HepG2 (cell line): ENCODE results near the gene CSNK1D. TPM values are rescaled to one million over a fixed set of nuclear protein-coding genes. Genes with fewer than 3 reads are reported as not detected.
A peak's percentile ranks its signal among the peaks of the same experiment; 100 is the strongest.

Experiments used
- FOXA3 ChIP-seq: IDR thresholded peaks from 2 replicates; pipeline ENCODE4 v1.6.1; 2016; ENCODE audit warnings: missing genetic modification reagents, missing compliant biosample characterization
- HIVEP1 ChIP-seq: sonication (generic); formaldehyde crosslinking; IDR thresholded peaks from 2 replicates; pipeline ENCODE4 v1.4.0; 2020; ENCODE audit warnings: mild to moderate bottlenecking, missing genetic modification reagents
- PRPF4 ChIP-seq: fragments of 200-400 bp; formaldehyde crosslinking; IDR thresholded peaks from 2 replicates; pipeline ENCODE4 v1.6.1; 2016; ENCODE audit warnings: low read length, low read depth; ENCODE audit not compliant: poor library complexity, severe bottlenecking
- RBM22 ChIP-seq: fragments of 200-400 bp; formaldehyde crosslinking; optimal IDR thresholded peaks from 2 replicates; pipeline ENCODE3; 2017; ENCODE audit warnings: mild to moderate bottlenecking, low read length, moderate library complexity
- SAP130 ChIP-seq: IDR thresholded peaks from 2 replicates; pipeline ENCODE4 v1.6.1; 2016; ENCODE audit warnings: low read depth
- SNAPC2 ChIP-seq: sonication (generic); formaldehyde crosslinking; IDR thresholded peaks from 2 replicates; pipeline ENCODE4 v1.8.1; 2022; ENCODE audit warnings: mild to moderate bottlenecking, missing genetic modification reagents
- SP2 ChIP-seq: sonication (generic); formaldehyde crosslinking; IDR thresholded peaks from 2 replicates; pipeline ENCODE4 v1.5.1; 2020; ENCODE audit warnings: mild to moderate bottlenecking, missing genetic modification reagents
- SSRP1 ChIP-seq: IDR thresholded peaks from 2 replicates; pipeline ENCODE4 v1.6.1; 2016; ENCODE audit warnings: control low read depth
- ZNF234 ChIP-seq: sonication (generic); formaldehyde crosslinking; conservative IDR thresholded peaks from 2 replicates; pipeline ENCODE4 v1.5.1; 2020; ENCODE audit warnings: mild to moderate bottlenecking, missing genetic modification reagents
- ZNF296 ChIP-seq: sonication (generic); formaldehyde crosslinking; conservative IDR thresholded peaks from 2 replicates; pipeline ENCODE4 v1.5.0; 2020; ENCODE audit warnings: mild to moderate bottlenecking, missing genetic modification reagents
- ZNF468 ChIP-seq: sonication (generic); formaldehyde crosslinking; IDR thresholded peaks from 2 replicates; pipeline ENCODE4 v1.8.0; 2022; ENCODE audit warnings: mild to moderate bottlenecking, moderate library complexity, missing genetic modification reagents
- ZNF616 ChIP-seq: sonication (generic); formaldehyde crosslinking; IDR thresholded peaks from 2 replicates; pipeline ENCODE4 v1.5.0; 2020; ENCODE audit warnings: low read depth, mild to moderate bottlenecking, missing genetic modification reagents
- ZNF724P ChIP-seq: sonication (generic); formaldehyde crosslinking; IDR thresholded peaks from 2 replicates; pipeline ENCODE4 v1.8.0; 2022; ENCODE audit warnings: missing genetic modification reagents, borderline replicate concordance
- polyA plus RNA-seq, 8 experiments: library from polyadenylated mRNA; depleted of rRNA in 3 of 8; stranded (reverse) in 7 of 8; unstranded in 1 of 8; fragments of >200 nt; fragmentation: Illumina TruSeq in 4 of 8; extraction: Trizol in 4 of 8; gene quantifications; 2 replicates each; pipeline versions ENCODE4 v1.2.1 to v1.2.3, GENCODE V29; 2011 to 2016; ENCODE audit warnings: low read depth in 4 of 8, missing spikeins in 1 of 8, mixed read lengths in 1 of 8; ENCODE audit not compliant: insufficient read depth in 1 of 8
- total RNA-seq, 5 experiments: library from RNA; depleted of rRNA; stranded (reverse); fragments of >200 nt; fragmentation: Illumina TruSeq; extraction: Trizol; gene quantifications; 2 replicates each; pipeline ENCODE4 v1.2.3, GENCODE V29; 2016; ENCODE audit warnings: low read depth in 1 of 5
- TF ChIP-seq, protein P1 (sequence below): sonication (generic); formaldehyde crosslinking; IDR thresholded peaks from 2 replicates; pipeline ENCODE4 v1.4.0; 2020; ENCODE audit warnings: missing genetic modification reagents
- TF ChIP-seq, protein P2 (sequence below): sonication (generic); formaldehyde crosslinking; IDR thresholded peaks from 2 replicates; pipeline ENCODE4 v1.8.1; 2022; ENCODE audit warnings: low read depth, mild to moderate bottlenecking, missing genetic modification reagents
- TF ChIP-seq, protein P3 (sequence below): sonication (generic); formaldehyde crosslinking; IDR thresholded peaks from 2 replicates; pipeline ENCODE4 v1.5.0; 2020; ENCODE audit warnings: missing genetic modification reagents
- TF ChIP-seq, protein P4 (sequence below): sonication (generic); formaldehyde crosslinking; IDR thresholded peaks from 2 replicates; pipeline ENCODE4 v1.5.1; 2020; ENCODE audit warnings: mild to moderate bottlenecking, missing genetic modification reagents
- TF ChIP-seq, protein P5 (sequence below): sonication (generic); formaldehyde crosslinking; IDR thresholded peaks from 2 replicates; pipeline ENCODE4 v1.5.0; 2020; ENCODE audit warnings: mild to moderate bottlenecking, missing genetic modification reagents

Gene CSNK1D
- total and polyA plus RNA-seq, 2 of the 13 experiments (the other 11 are each of a cell fraction or from before 2014, with no cell fraction given): 31.5 to 128 TPM

DNA sequence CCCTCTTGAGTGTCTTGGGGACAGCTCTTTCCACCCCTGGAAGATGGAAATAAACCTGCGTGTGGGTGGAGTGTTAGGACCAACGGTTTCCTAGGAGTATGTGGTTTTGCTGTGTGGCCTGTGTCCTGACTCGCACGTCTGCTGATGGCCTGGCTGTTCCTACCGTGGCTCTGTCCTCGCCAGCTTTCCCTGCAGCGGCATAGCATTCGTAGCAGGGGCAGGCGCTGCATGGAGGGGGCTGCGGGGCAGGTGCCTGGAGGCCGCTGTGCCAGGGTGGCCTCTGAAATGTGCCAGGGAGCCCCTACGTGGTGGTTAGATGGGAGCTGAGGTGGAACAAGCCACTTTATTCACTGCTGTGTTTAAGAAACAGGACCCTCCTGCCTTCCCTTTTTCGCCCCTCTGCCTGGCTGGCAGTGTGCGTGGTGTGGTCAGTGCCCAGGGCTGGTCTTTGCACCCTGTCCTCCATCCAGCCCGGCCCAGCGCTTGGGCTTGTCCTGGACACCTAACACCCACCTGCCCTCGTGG is 34.0 kb downstream of the CSNK1D start (continued):
- TF ChIP-seq, protein P1, sequence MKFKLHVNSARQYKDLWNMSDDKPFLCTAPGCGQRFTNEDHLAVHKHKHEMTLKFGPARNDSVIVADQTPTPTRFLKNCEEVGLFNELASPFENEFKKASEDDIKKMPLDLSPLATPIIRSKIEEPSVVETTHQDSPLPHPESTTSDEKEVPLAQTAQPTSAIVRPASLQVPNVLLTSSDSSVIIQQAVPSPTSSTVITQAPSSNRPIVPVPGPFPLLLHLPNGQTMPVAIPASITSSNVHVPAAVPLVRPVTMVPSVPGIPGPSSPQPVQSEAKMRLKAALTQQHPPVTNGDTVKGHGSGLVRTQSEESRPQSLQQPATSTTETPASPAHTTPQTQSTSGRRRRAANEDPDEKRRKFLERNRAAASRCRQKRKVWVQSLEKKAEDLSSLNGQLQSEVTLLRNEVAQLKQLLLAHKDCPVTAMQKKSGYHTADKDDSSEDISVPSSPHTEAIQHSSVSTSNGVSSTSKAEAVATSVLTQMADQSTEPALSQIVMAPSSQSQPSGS (CRISPR knock-in tag): 0 out of 2 replicates have a peak, but pooled peaks have one; percentile 7
- TF ChIP-seq, protein P2, sequence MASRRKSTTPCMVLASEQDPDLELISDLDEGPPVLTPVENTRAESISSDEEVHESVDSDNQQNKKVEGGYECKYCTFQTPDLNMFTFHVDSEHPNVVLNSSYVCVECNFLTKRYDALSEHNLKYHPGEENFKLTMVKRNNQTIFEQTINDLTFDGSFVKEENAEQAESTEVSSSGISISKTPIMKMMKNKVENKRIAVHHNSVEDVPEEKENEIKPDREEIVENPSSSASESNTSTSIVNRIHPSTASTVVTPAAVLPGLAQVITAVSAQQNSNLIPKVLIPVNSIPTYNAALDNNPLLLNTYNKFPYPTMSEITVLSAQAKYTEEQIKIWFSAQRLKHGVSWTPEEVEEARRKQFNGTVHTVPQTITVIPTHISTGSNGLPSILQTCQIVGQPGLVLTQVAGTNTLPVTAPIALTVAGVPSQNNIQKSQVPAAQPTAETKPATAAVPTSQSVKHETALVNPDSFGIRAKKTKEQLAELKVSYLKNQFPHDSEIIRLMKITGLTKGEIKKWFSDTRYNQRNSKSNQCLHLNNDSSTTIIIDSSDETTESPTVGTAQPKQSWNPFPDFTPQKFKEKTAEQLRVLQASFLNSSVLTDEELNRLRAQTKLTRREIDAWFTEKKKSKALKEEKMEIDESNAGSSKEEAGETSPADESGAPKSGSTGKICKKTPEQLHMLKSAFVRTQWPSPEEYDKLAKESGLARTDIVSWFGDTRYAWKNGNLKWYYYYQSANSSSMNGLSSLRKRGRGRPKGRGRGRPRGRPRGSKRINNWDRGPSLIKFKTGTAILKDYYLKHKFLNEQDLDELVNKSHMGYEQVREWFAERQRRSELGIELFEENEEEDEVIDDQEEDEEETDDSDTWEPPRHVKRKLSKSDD (CRISPR knock-in tag): peak; percentile 46; the same call in 1 of the 2 replicates
- 0 out of 2 replicates have a peak, but pooled peaks have one; percentile 44 for TF ChIP-seq ZNF616
- peak; percentile 60; the same call in 1 of the 2 replicates for TF ChIP-seq SSRP1 (CRISPR knock-in tag)
- TF ChIP-seq ZNF724P: no peak
- TF ChIP-seq, protein P3, sequence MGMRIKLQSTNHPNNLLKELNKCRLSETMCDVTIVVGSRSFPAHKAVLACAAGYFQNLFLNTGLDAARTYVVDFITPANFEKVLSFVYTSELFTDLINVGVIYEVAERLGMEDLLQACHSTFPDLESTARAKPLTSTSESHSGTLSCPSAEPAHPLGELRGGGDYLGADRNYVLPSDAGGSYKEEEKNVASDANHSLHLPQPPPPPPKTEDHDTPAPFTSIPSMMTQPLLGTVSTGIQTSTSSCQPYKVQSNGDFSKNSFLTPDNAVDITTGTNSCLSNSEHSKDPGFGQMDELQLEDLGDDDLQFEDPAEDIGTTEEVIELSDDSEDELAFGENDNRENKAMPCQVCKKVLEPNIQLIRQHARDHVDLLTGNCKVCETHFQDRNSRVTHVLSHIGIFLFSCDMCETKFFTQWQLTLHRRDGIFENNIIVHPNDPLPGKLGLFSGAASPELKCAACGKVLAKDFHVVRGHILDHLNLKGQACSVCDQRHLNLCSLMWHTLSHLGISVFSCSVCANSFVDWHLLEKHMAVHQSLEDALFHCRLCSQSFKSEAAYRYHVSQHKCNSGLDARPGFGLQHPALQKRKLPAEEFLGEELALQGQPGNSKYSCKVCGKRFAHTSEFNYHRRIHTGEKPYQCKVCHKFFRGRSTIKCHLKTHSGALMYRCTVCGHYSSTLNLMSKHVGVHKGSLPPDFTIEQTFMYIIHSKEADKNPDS (CRISPR knock-in tag): no peak
- no peak for TF ChIP-seq SAP130
- TF ChIP-seq RBM22: peak; percentile 69
- no peak for TF ChIP-seq HIVEP1 (CRISPR knock-in tag)
- peak; percentile 12; the same call in 1 of the 2 replicates for TF ChIP-seq ZNF468
- TF ChIP-seq ZNF234 (CRISPR knock-in tag): no peak
- TF ChIP-seq PRPF4: peak; percentile 12
- 0 out of 2 replicates have a peak, but pooled peaks have one; percentile 51 for TF ChIP-seq SNAPC2 (CRISPR knock-in tag)
- peak; percentile 33; the same call in 1 of the 2 replicates for TF ChIP-seq SP2 (CRISPR knock-in tag)
- TF ChIP-seq ZNF296 (CRISPR knock-in tag): no peak; the same call in 1 of the 2 replicates
- TF ChIP-seq, protein P4, sequence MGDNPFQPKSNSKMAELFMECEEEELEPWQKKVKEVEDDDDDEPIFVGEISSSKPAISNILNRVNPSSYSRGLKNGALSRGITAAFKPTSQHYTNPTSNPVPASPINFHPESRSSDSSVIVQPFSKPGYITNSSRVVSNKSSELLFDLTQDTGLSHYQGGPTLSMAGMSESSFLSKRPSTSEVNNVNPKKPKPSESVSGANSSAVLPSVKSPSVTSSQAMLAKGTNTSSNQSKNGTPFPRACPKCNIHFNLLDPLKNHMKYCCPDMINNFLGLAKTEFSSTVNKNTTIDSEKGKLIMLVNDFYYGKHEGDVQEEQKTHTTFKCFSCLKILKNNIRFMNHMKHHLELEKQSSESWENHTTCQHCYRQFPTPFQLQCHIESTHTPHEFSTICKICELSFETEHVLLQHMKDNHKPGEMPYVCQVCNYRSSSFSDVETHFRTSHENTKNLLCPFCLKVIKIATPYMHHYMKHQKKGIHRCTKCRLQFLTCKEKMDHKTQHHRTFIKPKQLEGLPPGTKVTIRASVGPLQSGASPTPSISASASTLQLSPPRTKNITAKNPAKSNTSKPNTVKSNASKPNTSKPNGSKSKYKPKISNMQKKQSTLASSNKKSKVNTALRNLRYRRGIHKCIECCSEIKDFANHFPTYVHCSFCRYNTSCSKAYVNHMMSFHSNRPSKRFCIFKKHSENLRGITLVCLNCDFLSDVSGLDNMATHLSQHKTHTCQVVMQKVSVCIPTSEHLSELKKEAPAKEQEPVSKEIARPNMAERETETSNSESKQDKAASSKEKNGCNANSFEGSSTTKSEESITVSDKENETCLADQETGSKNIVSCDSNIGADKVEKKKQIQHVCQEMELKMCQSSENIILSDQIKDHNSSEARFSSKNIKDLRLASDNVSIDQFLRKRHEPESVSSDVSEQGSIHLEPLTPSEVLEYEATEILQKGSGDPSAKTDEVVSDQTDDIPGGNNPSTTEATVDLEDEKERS (CRISPR knock-in tag): no peak
- TF ChIP-seq, protein P5, sequence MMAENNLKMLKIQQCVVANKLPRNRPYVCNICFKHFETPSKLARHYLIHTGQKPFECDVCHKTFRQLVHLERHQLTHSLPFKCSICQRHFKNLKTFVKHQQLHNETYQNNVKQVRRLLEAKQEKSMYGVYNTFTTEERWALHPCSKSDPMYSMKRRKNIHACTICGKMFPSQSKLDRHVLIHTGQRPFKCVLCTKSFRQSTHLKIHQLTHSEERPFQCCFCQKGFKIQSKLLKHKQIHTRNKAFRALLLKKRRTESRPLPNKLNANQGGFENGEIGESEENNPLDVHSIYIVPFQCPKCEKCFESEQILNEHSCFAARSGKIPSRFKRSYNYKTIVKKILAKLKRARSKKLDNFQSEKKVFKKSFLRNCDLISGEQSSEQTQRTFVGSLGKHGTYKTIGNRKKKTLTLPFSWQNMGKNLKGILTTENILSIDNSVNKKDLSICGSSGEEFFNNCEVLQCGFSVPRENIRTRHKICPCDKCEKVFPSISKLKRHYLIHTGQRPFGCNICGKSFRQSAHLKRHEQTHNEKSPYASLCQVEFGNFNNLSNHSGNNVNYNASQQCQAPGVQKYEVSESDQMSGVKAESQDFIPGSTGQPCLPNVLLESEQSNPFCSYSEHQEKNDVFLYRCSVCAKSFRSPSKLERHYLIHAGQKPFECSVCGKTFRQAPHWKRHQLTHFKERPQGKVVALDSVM (CRISPR knock-in tag): no peak
- no peak for TF ChIP-seq FOXA3 (CRISPR knock-in tag)
